Hair follicular keratinocyte (primary cell): Measurements from ENCODE around the gene KIF26A. TPM values are rescaled to one million over a fixed set of nuclear protein-coding genes. Genes with fewer than 3 reads are reported as not detected.

ENCODE experiments used
- total RNA-seq: library from RNA; depleted of rRNA; stranded (reverse); fragments of >200 nt; gene quantifications from 2 replicates; pipeline ENCODE4 v1.2.3, GENCODE V29; 2015

The KIF26A gene
- 0.08 and 0.38 TPM in 2 replicates for total RNA-seq

GRCh38 chr14:104138098-104138717 is at the start of gene KIF26A:
KIF26A (plus strand) TSS chr14:104138587; CDS start chr14:104138723, 136 bp downstream.

Other genes with a start within 250 kb of the KIF26A start
- gene TDRD9, start 210.1 kb upstream of the KIF26A start, total RNA-seq = 0.62 and 0.91 TPM in 2 replicates
- not detected in 2 replicates for gene RD3L, start 196.1 kb upstream of the KIF26A start, total RNA-seq
- gene ASPG, start 52.9 kb upstream of the KIF26A start, total RNA-seq = not detected in 2 replicates